GM12892 (cell line): ENCODE results near the gene LAP3.

Source experiments
- POLR2A ChIP-seq: IDR thresholded peaks from 2 replicates; pipeline ENCODE4 v1.6.1; 2011; ENCODE audit warnings: low read depth, low read length, control low read depth
- POLR2AphosphoS5 ChIP-seq: IDR thresholded peaks from 2 replicates; pipeline ENCODE4 v1.6.1; 2011; ENCODE audit warnings: low read depth, low read length, control low read depth
- TAF1 ChIP-seq: IDR thresholded peaks from 2 replicates; pipeline ENCODE4 v1.6.1; 2011; ENCODE audit warnings: low read depth, mild to moderate bottlenecking, control low read depth, low read length, borderline replicate concordance

GRCh38 chr4:17646693-17647092, 69.7 kb downstream of the LAP3 start:
- TF ChIP-seq POLR2A (no peak), POLR2AphosphoS5 (no peak), TAF1 (no peak)
